Measurements from ENCODE around the gene TGFBR3L. TPM values are rescaled to one million over a fixed set of nuclear protein-coding genes. Genes with fewer than 3 reads are reported as not detected.

TGFBR3L gene
- total and polyA plus RNA-seq, 5 donors from 2014 or later: 1.1 TPM; not detected in 4

Other genes starting within 250 kb of the TGFBR3L start
- not detected for gene RETN, start 245.8 kb upstream of the TGFBR3L start, total RNA-seq
- not detected for gene RETN, start 245.8 kb upstream of the TGFBR3L start, polyA plus RNA-seq
- gene MCEMP1, start 237.7 kb upstream of the TGFBR3L start, total RNA-seq: 0.59 TPM
- not detected for gene MCEMP1, start 237.7 kb upstream of the TGFBR3L start, polyA plus RNA-seq
- 63.9 TPM for gene TRAPPC5, start 234.0 kb upstream of the TGFBR3L start, total RNA-seq
- 100 to 1,000 TPM; 142 to 229 (median 192) TPM for gene TRAPPC5, start 234.0 kb upstream of the TGFBR3L start, polyA plus RNA-seq
- gene FCER2, start 212.7 kb upstream of the TGFBR3L start, total RNA-seq: not detected
- 1 to 10 TPM in 1 of 4 donors, under 1 TPM in 2, not detected in 1; 0.34 to 4.5 (median 0.48) TPM for gene FCER2, start 212.7 kb upstream of the TGFBR3L start, polyA plus RNA-seq
- gene CLEC4G, start 182.7 kb upstream of the TGFBR3L start, total RNA-seq: not detected
- not detected for gene CLEC4G, start 182.7 kb upstream of the TGFBR3L start, polyA plus RNA-seq
- gene CD209, start 167.3 kb upstream of the TGFBR3L start, total RNA-seq: not detected
- not detected for gene CD209, start 167.3 kb upstream of the TGFBR3L start, polyA plus RNA-seq
- gene CLEC4M, start 151.6 kb upstream of the TGFBR3L start, total RNA-seq: not detected
- under 1 TPM in 1 of 4 donors, not detected in 3; 0.53 TPM for gene CLEC4M, start 151.6 kb upstream of the TGFBR3L start, polyA plus RNA-seq
- 10.2 TPM for gene EVI5L, start 84.6 kb upstream of the TGFBR3L start, total RNA-seq
- 1 to 10 TPM; 1.9 to 3.0 (median 2.2) TPM for gene EVI5L, start 84.6 kb upstream of the TGFBR3L start, polyA plus RNA-seq
- 0.12 TPM for gene PRR36, start 40.4 kb upstream of the TGFBR3L start, total RNA-seq
- under 1 TPM in 2 of 4 donors, not detected in 2; 0.05 to 0.22 TPM for gene PRR36, start 40.4 kb upstream of the TGFBR3L start, polyA plus RNA-seq
- gene LRRC8E, start 26.3 kb upstream of the TGFBR3L start, total RNA-seq: not detected
- gene LRRC8E, start 26.3 kb upstream of the TGFBR3L start, polyA plus RNA-seq: not detected
- 93.4 TPM for gene MAP2K7, start 11.0 kb upstream of the TGFBR3L start, total RNA-seq
- 1 to 10 TPM; 1.7 to 3.7 (median 2.6) TPM for gene MAP2K7, start 11.0 kb upstream of the TGFBR3L start, polyA plus RNA-seq
- gene SNAPC2, start 5.5 kb downstream of the TGFBR3L start, total RNA-seq: 12.1 TPM
- 10 to 100 TPM; 14.3 to 22.1 (median 17.2) TPM for gene SNAPC2, start 5.5 kb downstream of the TGFBR3L start, polyA plus RNA-seq
- not detected for gene CTXN1, start 11.3 kb downstream of the TGFBR3L start, total RNA-seq
- not detected for gene CTXN1, start 11.3 kb downstream of the TGFBR3L start, polyA plus RNA-seq
- 72.5 TPM for gene TIMM44, start 28.8 kb downstream of the TGFBR3L start, total RNA-seq
- gene TIMM44, start 28.8 kb downstream of the TGFBR3L start, polyA plus RNA-seq: 10 to 100 TPM; 14.0 to 16.5 (median 15.0) TPM
- 39.6 TPM for gene ELAVL1, start 90.8 kb downstream of the TGFBR3L start, total RNA-seq
- 10 to 100 TPM; 48.0 to 52.0 (median 49.2) TPM for gene ELAVL1, start 90.8 kb downstream of the TGFBR3L start, polyA plus RNA-seq
- gene CCL25, start 137.9 kb downstream of the TGFBR3L start, total RNA-seq: not detected
- gene CCL25, start 137.9 kb downstream of the TGFBR3L start, polyA plus RNA-seq: under 1 TPM in 1 of 4 donors, not detected in 3; 0.48 TPM
- gene FBN3, start 234.8 kb downstream of the TGFBR3L start, total RNA-seq: 0.07 TPM
- gene FBN3, start 234.8 kb downstream of the TGFBR3L start, polyA plus RNA-seq: not detected

Data from CD4-positive, CD25-positive, alpha-beta regulatory T cell (primary cell).